GM21526 (cell line): ENCODE data around the gene MGLL.
A peak's percentile ranks its signal among the peaks of the same experiment; 100 is the strongest.

Experiments used
- ATAC-seq: cut with Tn5 transposase; IDR thresholded peaks from one replicate; pipeline ENCODE4 v1.9.1; 2021; ENCODE audit warnings: moderate library complexity; ENCODE audit not compliant: unreplicated experiment, low FRiP score

Gene MGLL

GRCh38 chr3:127745656-127746399 lies 76.5 kb downstream of the MGLL start:
- ATAC-seq: no peak

GRCh38 chr3:127744875-127745274 lies 77.4 kb downstream of the MGLL start:
- no peak for ATAC-seq

- ATAC-seq: no peak
These were observed 78.0 kb downstream of the MGLL start for GRCh38 chr3:127744253-127744815.

GRCh38 chr3:127743351-127744252 lies 78.7 kb downstream of the MGLL start:
- no peak for ATAC-seq

GRCh38 chr3:127742580-127742979 lies 79.7 kb downstream of the MGLL start:
- no peak for ATAC-seq

GRCh38 chr3:127741690-127742089 lies 80.6 kb downstream of the MGLL start:
- no peak for ATAC-seq

GRCh38 chr3:127741246-127741645 lies 81.1 kb downstream of the MGLL start:
- no peak for ATAC-seq

GRCh38 chr3:127740136-127740915 lies 82.0 kb downstream of the MGLL start:
- no peak for ATAC-seq

GRCh38 chr3:127739347-127740135 lies 82.8 kb downstream of the MGLL start:
- no peak for ATAC-seq

GRCh38 chr3:127738192-127738840 lies 84.0 kb downstream of the MGLL start:
- ATAC-seq: no peak

- ATAC-seq: no peak
These were observed 85.3 kb downstream of the MGLL start for GRCh38 chr3:127736801-127737539.

- peak; percentile 60 for ATAC-seq
These were observed 86.3 kb downstream of the MGLL start for GRCh38 chr3:127735767-127736693.

GRCh38 chr3:127734754-127735473 lies 87.4 kb downstream of the MGLL start:
- no peak for ATAC-seq

- ATAC-seq: no peak
These were observed 88.1 kb downstream of the MGLL start for GRCh38 chr3:127734181-127734720.

GRCh38 chr3:127733781-127734180 lies 88.5 kb downstream of the MGLL start:
- no peak for ATAC-seq

- no peak for ATAC-seq
These were observed 89.4 kb downstream of the MGLL start for GRCh38 chr3:127732879-127733350.

GRCh38 chr3:127732303-127732702 lies 90.0 kb downstream of the MGLL start:
- ATAC-seq: no peak
